HL-60/S4 treated with retinoic acid at 250 ng/mL for 4 days and 3 days (cell line): ENCODE measurements around the gene SCUBE1.

Experiments used
- in situ Hi-C: fragments of 300-500 bp; cut with MboI; formaldehyde crosslinking; loops from 2 replicates; pipeline ENCODE4 v1.7.0; 2022; ENCODE audit warnings: low sequenced_read_pairs

SCUBE1 gene

DNA sequence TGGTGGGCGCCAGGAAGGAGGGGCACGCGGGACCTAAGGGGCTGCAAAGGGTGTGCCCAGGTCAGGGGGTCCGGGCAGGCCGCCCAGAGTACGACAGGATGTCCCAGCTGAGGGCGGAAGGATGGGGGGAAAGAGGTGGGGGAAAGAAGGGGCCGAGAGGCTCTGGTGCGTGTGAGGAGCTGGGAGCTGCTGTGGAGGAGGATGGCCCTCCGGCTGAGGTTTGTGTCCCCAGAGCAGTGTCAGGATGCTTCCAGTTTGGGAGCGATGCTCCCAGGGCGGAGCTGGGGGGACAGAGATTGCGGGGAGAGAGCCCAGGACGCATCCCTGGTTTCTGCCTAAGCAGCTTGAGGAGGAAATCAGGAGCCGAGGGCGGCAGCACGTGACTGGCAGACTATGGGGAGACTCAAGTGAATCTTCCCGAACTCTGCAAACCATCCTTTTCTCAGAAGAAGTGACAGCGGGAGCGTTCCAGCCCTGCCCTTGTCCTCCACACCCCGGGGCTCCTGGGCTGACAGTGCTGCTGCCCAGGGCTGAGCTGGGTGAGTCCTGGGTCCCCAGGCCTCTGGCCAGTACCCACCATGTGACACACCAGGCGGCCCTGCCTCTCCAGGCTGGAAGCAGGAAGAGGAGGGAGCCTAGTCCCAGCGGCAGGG lies 136.5 kb downstream of the SCUBE1 start:
- in situ Hi-C loops: no loop called here

DNA sequence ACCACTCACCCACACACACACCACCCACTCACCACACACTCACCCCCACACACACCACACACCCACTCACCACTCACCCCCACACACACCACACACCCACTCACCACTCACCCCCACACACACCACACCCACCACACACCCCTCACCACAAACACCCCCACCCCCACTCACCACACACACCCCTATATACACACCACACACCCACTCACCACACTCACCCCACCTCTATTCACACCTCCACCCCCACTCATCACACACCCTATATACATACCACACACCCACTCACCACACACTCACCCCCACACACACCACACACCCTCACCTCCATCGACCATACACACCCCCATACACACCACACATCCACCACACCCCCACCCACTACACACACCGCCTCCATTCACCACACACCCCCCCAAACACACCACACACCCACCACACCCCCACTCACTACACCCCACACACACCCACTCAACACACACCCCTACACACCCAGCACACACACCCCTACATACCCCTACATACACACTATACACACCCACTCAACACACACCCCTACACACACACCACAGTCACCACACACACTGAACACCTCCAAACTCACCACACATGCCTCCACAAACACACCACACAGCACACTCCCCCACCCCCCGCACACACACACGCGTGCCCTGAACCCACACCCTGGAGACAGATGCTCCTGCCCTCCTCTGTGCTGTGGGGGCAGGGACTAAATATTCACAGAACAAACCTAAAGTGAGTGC lies 137.2 kb downstream of the SCUBE1 start:
- in situ Hi-C loops: no loop called here

DNA sequence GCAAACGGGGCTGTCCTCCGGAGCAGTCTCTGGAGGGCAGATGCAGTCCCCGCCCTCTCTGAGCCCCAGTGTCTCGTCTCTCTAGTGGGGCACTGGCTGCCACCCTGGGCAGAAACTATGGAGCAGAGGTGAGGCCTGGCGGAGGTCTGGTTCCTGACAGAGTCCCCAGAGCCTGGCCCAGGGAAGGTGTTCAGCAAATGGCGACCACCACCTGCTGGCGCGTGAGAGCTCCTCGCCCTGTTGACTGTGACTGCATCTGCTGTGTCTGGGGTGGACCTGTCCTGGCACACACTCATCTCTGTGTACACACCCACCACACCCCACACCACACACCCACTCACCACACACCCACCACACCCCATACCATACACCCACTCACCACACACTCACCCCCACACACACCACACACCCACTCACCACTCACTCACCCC lies 137.9 kb downstream of the SCUBE1 start:
- in situ Hi-C loops: no loop called here

DNA sequence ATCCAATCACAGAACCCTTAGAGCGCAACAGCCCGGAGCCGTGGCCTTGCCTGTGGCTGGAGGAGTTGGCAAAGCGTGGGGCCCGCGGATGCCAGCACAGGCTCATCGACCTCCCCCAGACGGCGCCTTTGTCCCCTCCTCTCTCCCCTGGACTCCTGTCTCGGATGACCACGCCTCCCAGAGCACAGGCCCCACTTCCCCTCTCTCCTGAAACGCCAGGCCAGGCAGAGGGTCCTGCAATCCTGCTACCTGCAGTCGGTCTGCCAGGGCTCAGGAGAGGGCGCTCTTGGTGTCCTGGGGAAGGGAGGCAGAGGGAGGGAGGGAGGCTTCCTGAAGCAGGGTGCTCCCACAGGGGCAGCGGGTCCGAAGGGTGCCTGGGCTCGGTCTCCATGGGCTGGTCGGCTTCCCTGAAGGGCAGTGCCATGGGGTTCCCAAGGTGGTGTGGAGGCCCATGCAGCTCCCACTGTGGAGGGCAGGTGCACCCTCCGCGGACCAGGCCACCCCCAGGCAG lies 139.6 kb downstream of the SCUBE1 start:
- in situ Hi-C loops: no loop called here

DNA sequence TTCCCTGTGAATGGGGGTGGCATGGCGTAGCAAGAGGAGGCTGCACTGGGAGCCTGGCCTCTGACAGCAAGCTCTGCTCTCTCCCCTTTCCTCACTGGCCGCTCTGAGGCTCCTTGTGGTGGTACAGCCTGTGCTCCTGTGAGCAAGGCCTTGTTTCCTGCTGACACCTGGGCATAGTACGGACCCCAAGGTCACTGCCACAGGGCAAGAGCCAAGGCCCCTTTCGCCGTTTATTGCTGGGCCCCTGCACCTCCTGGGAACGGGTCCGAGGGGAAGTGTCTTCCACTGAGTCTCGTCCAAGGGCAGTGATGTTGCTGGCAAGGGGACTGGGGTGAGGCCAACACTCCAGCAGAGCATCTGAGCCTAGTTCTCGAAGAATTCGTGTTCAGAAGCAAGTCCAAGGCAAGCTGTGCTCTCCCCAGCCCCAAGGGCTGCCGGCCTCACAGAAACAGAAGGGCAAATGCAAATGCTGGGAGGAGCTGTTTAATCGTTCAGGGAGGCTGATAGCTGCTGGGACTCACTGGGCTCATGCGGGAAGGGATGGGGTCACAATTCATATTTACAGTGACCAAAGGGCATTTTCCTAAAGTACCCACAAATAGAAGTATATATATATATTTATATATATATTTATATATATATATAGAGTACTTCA lies 140.3 kb downstream of the SCUBE1 start:
- in situ Hi-C loops: no loop called here

DNA sequence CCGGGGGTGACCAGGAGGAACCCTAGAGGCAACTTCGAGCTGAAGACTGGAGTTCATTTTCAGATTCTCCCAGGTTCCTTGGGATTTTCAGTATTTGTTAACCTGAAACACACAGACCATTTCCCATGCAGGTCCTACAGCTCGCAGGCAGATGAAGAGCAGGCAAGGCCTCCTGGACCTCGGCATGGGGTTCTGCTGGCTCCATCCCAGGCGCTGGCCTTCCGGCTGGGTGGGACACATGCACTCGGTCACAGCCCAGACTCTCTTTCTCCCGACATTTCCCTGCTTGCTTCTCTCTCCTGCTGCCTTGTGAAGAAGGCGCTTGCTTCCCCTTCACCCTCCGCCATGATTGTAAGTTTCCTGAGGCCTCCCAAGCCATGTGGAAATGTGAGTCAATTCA lies 140.8 kb downstream of the SCUBE1 start:
- in situ Hi-C loops: no loop called here

DNA sequence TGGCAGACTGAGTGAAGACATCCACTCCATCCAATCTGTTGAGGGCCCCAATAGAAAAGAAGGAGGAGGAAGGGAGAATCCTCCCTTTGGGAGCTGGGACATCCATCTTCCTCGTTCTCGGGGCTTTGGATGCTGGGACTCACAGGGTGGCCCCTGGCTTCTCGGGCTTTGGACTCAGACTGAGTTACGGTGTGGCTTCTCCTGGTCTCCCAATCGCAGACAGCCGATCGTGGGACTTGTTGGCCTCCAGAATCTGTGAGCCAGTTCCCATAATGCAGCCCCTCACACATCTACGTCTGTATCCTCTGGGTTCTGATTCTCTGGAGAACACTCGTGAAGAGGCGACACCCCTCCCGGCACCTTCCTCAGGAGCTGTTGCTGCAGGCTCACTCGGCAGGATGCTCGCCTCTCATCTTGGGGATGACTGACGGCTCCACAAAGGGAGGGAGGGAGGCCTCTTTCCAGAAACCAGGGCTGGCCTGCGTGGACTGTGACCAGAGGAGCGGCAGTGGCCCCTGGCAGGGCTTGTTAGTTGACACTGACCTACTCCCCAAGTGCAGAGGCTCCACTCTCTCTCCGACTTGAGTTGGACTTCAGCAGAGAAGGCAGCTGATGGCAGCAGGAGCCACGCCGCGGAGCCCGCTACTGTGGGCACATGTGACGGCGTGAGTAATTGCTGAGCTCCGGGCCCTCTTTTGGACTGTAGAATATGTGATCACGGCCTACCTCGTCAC lies 141.5 kb downstream of the SCUBE1 start:
- in situ Hi-C loops: no loop called here

DNA sequence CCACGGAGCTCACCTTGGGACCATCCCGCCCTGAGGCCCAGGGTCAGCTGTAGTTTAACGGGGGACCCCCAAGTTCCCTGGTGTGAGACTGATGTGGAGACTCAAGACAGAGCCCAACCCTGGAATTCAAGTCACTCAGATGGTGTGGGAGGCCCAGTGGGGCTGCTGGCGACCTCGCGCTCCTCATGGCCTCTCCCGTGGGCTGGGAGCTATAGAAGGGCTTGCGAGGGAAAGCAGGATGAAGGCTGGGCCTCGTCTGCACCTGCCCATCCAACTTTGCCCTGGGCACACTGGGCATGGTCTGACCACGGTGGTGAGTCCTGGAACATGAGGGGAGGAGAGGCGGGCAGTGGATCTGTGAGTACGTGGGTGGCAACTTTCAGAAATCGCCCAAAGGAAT lies 142.6 kb downstream of the SCUBE1 start:
- in situ Hi-C loops: no loop called here

DNA sequence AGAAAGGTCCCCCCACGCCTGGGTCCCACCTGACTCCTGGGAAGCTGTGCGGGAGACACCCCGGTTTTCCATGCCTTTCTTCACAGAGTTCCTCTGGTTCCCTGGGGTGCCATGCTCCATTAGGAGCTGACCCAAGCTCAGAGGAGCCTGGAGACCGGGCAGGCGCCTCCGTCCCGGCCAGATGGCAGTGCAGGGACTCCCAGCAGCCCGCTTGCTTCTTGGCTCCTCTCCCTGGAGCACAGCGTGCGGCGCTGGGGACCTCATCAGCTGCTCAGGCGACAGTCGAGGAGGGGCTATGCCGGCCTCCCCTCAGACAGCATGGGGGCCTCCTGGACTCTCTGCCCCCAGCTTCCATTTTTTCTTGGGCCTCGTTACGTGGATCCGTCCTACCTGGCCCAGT lies 143.1 kb downstream of the SCUBE1 start:
- in situ Hi-C loops: no loop called here

DNA sequence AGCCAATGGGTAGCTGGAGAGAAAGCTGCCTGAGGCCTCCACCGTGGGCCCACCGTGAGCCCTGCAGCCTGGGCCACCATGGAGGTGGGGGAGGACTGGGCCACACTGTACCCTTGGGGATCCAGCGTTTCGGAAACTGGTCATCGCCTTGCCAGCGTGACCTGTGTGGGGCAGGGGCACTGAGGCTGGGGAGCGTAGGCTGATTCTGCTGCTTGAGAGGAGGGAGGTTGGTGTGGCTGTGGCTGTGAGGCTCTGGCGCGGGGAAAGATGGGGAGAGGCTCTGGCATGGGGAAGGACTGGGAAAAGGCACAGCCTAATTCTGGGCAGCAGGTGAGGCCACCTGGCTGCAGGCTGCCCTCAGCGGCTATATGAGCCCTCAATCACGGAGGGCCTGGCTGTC lies 143.6 kb downstream of the SCUBE1 start:
- in situ Hi-C loops: no loop called here

DNA sequence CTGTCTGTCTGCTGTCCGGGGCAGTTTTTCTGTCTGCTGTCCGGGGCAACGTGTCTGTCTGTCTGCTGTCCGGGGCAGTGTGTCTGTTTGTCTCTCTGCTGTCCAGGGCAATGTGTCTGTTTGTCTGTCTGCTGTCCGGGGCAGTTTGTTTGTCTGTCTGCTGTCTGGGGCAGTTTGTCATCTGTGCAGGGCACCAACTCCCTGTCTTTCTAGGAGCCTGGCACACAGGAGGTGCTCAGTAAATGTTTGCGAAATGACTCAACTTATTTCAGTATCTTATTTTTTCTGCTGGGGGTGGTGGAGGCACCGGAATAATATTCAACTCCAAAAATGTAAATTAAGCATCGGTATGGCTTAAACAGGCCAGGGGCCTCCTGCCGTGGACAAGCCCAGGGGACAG lies 144.2 kb downstream of the SCUBE1 start:
- in situ Hi-C loops: no loop called here

DNA sequence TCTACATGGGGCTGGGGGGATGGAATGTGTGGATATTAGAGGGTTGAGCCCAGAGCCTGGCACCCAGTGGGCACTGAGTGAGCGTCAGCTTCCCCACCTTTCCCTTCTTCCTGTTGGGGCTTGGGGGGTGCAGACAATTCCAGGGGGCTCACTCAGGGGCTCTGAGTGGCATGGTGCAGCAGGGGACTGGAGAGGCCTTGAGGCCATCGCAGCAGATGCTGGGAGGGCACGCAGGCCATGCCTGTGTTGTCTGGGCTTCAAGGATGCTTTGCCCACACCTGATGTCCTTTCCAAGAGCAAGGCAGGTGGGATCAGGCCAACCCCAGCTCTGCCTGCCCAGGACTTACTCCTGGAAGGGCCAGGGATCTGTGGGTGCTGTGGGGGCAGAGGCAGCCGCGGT lies 145.0 kb downstream of the SCUBE1 start:
- in situ Hi-C loops: no loop called here

DNA sequence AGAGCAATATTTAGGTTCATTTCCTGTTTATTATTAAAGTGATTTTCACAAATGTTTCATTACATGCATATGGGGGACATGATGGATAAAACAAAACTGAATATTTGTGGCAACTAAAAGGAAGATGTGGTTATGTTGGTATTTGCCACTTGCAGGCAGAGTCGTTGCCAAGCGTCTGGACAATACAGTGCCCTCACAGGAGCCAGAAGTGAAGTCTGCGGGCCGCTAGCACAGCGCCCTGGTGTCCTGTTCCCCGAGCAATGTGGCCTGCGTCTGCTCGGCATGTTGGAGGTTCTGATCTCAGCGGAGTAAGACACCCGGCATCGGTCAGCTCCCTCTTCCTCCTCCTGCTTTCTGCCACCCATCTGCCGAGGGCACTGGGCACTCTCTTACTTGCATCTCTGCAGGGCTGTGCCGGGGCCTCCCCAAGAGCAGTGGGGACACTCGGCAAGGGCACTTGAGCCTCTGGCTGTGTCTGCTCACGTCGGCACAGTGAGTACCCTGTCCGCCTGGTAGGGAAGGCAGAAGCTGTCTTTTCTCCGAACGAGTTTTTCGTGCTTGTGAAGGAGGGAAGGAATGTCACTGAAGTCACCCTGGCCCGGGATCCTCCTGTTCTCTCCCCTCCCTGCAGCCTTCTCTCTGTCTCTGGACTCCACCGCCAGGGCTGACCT lies 145.8 kb downstream of the SCUBE1 start:
- in situ Hi-C loops: no loop called here

DNA sequence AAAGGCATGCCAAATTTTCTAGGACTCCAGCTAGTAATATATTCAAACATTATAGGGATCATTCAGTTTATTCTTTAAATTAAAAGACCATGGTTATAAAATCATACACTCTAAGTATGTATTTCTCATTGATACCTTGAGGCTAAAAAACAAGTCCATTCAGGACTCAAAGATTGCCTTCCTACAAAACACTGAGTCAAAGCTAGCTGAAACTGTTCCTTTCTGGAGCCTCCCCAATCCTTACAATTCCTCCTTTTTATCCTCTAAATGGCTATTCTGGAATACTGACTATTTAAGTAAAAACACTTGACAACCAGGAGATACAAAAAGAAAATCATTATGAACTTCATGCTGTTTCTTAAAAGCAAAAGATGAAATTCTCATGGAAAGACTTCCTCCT lies 151.3 kb downstream of the SCUBE1 start:
- in situ Hi-C loops: no loop called here

DNA sequence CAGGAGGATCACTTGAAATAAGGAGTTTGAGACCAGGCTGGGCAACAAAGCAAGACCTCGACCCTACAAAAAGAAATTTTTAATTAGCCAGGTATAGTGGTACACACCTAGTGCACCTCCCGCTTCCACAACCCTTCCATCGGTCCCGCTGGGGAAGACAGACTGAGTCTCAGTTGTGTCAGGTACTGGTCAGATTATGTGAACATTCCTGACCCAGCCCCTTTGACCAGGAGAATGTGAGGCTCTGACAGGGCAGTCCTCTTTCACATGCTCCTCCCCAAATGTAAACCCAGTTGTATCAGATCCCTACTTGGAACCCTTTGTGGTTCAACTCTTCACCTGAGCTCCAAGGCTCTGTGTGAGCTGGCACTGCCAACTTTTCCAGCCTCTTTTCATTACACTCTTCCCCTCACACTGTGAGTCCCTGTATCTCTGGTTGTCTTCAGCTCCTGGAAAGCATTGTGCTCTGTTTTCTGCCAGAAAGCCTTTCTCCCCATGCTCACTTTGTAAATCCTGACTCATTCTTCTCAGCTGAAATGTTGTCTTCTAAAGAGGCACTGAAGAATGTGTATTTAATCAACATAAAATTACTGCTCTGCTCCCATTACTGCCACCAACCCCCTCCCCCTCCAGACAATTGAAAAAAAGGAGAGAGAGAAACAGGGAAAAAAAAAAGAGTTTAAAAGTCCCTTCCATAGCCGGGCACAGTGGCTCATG lies 154.2 kb downstream of the SCUBE1 start:
- in situ Hi-C loops: no loop called here

DNA sequence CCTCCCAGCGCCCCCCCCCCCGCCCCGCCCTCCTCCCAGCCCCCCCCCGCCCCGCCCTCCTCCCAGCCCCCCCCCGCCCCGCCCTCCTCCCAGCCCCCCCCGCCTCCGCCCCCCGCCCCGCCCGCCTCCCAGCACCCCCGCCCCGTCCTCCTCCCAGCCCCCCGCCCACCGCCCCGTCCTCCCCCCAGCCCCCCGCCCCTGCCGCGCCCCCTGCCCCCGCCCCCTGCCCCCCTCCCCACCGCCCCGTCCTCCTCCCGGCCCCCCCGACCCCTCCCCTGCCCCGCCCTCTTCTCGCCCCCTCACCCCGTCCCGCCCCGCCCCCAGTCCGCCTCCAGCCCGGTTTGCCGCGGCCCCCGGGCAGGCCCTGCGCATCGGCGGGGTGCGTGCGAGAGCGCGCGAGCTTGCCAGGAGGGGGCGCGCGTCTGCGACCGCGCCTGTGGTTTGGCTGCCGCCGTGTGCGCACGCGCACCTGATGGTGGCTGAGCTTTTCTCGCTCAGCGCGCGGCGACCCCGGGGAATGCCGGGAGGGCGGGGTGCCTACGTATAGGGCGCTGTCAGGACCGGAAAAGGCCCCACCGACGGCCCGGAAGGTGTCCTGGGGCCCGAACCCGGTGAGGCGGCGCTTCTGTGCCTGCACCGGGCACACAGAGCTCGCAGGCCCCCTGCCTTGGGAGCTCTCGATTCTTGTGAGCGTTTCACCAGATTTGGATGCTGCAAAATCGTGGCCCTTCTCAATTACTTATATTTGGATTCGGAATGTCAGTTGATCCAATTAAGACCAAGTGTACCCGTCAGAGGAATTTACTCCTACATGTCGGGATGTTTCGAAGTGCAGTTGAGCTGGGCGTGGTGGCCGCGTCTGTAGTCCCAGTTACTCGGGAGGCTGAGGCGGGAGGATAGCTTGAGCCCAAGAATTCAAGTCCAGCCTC lies 155.7 kb downstream of the SCUBE1 start:
- in situ Hi-C loops: no loop called here

DNA sequence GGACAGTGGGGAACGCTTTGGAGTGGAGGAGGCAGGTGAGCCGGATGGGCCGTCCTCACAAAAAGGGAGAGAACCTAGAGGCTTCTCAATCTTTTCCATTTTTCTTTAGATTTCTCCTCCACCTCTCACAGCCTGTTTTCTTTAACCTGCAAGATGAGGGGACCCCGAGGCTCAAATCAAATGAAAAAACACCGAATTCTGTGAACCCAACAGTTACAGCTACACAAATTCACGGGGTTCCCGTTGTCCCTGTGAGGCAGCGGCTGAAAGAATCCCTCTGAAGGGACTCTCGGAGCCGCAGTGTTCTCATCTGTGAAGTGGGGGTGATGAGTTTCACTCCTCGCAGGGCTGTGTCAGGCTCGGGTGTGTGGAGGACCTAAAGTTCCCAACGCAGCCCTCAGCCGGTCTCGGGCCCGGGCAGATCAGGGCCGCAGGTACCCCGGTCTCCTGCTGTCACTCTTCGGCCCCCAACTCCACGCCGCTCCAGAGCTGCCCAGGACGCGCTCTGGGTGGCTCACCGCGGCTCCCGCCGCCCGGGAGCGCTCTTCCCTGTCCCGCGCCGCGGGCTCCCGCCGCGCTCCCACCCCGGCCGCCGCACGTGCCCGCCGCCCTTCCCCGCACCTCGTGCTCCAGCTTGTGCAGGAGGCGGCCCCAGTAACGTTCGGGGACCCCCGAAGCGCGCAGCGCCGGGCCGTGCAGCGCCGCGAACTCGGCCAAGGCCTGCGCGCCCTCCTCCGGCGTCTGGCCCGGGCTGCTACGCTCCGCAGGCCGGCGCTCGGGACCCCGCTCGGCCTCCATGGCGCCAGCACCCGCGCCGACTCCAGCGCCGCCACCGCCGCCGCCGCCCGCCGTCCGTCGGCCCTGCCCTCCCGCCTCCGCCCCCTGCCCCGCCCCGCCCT lies 156.7 kb downstream of the SCUBE1 start, which contains the start of gene TTLL12:
Gene TTLL12, minus strand, starts transcription at position 863 of the 899 bp plus-strand sequence. Its CDS starts 65 bp downstream, at position 798.
- in situ Hi-C loops: no loop called here

DNA sequence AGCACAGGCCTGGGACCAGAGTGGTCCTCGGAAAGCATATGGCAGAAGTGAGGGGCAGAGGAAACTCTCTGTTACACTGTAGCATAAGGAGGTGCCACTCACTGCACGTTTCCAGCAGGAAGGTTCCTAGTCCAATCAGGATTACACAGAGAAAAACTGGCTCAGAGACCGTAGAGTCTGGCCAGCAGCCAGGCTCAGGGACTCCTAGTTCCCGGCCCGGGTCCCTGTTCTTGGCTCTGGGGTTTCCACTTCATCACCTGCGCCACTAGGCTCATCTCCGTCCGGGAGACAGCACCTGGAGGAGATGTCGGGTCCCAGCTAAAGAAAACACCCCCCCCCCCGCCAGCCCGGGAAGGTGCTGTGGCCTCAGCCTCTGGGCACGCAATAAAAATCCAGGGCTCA lies 157.3 kb downstream of the SCUBE1 start:
- in situ Hi-C loops: no loop called here
